CD4-positive, alpha-beta T cell treated with Interleukin-12 subunit alpha and Interleukin-12 subunit beta, for 1 hour (primary cell): ENCODE data around the gene TOP2B.

ENCODE experiments used
- DNase-seq: peaks from one replicate; pipeline ENCODE4 v3.0.0-alpha.2; 2020

Gene TOP2B, protein sequence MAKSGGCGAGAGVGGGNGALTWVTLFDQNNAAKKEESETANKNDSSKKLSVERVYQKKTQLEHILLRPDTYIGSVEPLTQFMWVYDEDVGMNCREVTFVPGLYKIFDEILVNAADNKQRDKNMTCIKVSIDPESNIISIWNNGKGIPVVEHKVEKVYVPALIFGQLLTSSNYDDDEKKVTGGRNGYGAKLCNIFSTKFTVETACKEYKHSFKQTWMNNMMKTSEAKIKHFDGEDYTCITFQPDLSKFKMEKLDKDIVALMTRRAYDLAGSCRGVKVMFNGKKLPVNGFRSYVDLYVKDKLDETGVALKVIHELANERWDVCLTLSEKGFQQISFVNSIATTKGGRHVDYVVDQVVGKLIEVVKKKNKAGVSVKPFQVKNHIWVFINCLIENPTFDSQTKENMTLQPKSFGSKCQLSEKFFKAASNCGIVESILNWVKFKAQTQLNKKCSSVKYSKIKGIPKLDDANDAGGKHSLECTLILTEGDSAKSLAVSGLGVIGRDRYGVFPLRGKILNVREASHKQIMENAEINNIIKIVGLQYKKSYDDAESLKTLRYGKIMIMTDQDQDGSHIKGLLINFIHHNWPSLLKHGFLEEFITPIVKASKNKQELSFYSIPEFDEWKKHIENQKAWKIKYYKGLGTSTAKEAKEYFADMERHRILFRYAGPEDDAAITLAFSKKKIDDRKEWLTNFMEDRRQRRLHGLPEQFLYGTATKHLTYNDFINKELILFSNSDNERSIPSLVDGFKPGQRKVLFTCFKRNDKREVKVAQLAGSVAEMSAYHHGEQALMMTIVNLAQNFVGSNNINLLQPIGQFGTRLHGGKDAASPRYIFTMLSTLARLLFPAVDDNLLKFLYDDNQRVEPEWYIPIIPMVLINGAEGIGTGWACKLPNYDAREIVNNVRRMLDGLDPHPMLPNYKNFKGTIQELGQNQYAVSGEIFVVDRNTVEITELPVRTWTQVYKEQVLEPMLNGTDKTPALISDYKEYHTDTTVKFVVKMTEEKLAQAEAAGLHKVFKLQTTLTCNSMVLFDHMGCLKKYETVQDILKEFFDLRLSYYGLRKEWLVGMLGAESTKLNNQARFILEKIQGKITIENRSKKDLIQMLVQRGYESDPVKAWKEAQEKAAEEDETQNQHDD (N-terminal part only)

DNA sequence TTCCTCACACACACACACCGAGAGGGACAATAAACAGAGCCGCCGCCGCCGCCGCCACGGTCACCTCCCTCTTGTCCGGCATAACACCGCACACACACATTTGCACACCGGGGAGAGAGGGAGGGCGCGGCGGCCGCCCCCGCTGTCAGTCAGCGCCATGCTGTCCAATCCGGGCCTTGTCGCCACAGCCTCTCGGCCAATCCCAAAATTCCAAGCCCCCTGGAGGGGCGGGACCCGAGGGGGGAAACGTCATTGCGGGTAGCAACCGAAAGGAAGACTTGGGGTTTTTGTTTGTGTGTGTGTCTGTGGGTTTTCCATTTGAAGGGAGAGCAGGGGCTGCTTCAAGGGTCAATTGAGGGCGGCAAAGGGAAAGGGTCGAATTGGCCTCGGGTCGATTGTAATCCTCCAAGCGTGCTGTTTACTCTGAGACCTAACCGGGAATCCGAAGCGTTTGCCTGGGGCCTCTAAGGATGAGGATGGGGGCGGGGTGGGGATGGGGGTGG lies at the start of gene TOP2B:
Gene TOP2B, minus strand, starts transcription at position 96 of the 503 bp plus-strand sequence. CDS start 610 bp downstream, outside the sequence.
- DNase-seq = peak; percentile 95

DNA sequence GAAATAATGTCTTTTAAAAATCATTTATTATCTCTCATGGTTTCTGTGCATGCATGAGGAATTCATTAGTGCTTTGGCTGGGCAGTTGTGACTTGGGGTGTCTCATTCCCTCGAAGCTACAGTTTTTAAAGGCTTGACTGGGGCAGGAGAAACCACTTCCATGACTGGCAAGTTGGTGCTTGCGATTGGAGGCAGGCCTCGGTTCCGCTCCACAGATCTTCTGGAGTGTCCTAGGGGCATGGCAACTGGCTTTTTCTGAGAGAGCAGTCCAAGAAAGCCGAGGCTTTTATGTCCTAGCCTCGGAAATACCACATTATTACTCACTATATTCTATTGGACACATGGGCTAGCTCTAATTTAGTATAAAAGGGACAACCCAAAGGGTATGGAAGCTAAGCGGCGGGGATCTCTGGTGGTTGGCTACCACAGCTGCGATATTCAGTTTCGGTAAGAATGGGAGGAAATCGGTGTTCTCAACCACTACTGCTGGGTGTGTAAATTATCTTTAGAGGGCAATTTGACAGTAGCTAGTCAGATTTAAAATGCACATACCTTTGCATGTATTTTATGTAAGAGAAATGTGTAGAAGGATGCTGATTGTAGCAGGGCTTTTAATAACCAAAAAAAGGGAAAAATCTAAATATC lies 48.8 kb upstream of the TOP2B start:
- DNase-seq = no peak

DNA sequence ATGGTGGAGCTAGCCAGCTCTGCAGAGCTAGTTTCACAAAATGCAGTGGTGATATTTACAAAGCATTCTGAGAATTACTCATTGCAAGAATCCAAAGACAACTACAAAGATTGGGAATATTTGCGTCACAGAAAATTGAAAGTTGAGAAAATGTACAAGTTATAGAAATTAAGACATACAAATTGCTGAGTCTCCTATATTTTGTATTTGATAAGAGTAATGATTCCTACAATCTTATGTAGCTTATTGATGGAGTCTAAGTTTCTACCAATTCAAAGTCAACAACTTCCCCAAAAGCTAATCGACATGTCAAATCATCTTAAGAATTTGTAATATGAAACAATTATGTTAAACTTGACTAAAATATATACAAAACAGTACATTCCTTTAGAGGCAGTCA lies 46.4 kb upstream of the TOP2B start:
- no peak for DNase-seq

DNA sequence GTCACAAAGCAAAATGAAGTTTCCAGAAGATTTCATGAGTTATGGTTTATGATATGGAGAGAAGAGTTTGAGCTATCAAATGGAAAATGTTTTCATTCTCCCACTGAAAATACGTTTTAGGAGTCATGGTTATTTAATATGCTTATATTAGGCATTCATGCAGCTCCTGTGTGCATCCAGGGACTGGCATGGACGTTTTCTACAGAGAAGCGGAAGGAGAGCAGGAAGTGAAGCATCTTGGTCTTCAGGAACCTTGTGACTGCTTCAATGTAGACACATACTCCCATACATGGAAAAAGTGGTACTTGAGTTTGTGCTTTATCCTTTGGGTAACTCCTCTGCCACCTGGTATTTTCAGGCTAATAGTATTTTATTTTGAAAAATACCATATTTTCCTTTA lies 43.3 kb upstream of the TOP2B start:
- DNase-seq = no peak

DNA sequence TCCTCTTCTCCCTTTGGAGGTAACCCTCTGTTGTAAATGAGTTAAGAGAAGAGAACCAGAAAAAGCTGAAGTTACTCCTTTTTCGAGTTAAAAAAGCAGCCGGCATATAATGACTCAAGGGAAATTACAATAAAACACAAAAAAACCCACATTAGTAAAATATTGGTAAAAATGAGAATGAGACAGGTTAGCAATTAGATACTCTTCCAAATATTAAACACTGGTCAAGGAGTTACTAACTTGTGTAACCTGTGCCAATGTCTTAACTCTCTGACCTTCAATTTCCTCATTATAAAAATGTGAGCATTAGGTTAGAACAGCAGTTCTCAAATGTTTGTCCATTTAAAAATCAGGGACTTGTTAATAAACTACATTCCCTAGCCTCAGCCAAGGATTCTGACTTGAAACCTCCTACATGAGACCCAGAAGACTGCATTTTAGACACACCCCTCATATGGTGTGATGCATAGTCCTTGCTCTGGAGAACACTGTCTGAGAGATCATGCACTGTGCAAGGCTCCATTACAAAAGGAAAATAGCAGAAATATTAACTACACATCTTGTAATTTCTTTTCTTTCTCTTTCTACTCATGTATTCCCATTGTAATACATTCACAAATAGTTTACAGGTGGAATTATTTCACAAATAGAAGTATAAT lies 42.7 kb upstream of the TOP2B start:
- DNase-seq = no peak

DNA sequence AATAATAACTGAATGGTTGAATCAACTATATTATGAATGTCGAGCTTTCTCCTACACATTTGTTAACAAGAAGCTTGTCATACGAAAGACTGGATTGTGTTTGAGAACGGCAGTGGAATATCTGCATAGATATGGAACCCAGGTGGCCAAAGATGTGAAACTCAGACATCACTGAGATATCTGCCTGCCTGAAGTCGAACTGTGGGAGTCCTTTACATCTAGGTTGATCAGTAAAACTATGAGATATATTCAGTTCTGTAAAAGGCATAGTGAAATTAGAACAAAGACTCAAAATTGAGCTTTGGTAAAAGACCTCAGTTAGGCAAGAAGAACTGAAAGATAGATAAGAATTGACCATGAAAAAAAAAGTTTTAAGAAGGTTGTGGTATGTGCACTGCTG lies 41.5 kb upstream of the TOP2B start:
- no peak for DNase-seq

DNA sequence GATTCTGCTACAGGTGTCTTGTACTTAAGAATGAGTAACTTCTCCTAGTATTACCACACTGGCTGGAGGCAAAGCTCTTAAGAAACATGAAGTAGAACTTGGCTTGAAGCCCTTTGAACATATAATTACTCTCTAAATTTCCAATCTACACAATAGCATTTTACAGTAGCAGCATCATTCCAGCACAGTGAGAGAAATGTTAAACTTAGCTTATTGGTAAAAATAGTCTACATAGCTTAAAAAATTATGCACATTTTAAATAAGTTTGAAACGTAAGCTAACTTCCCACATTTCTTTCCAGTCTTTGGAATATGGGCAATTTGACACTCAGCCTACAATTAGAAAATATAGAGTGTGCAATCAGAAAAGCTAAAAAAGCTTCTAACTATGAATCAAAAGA lies 32.8 kb upstream of the TOP2B start:
- DNase-seq = no peak

DNA sequence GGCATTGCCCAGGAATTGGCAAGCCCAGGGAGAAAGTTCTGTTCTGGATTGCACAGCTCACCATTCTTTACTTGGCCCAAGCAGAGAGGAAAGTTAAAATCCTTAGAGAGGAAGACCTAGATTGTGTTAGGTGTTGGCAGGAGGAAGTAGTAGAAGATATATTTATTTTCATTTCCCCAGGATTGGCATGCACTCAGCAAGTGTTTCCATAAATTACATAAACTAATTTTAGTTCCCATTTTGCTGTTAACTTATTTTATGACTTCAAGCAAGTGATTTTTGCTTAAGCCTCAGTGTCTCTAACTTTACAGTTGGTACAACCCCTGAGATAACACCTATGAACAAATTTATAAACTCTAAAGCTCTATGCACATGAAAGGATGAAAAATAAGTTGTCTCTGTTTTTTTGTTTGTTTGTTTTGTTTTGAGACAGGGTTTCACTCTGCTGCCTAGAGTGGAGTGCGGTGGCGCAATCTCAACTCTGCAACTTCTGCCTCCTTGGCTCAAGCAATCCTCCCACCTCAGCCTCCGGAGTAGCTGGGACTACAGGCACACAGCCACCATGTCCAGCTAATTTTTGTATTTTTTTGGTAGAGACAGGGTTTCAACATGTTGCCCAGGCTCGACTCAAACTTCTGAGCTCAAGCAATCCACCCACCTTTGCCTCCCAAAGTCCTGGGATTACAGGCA lies 31.2 kb upstream of the TOP2B start:
- no peak for DNase-seq

DNA sequence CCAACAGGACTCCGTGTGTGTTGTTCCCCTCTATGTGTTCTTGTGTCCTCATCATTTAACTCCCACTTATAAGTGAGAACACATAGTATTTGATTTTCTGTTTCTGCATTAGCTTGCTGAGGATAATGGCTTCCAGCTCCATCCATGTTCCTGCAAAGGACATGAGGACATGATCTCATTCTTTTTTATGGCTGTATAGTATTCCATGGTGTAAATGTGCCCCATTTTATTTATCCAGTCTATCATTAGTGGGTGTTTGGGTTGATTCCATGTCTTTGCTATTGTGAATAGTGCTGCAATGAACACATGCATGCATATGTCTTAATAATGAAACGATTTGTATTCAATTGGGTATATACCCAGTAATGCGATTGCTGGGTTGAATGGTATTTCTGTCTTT lies 28.5 kb upstream of the TOP2B start:
- no peak for DNase-seq

DNA sequence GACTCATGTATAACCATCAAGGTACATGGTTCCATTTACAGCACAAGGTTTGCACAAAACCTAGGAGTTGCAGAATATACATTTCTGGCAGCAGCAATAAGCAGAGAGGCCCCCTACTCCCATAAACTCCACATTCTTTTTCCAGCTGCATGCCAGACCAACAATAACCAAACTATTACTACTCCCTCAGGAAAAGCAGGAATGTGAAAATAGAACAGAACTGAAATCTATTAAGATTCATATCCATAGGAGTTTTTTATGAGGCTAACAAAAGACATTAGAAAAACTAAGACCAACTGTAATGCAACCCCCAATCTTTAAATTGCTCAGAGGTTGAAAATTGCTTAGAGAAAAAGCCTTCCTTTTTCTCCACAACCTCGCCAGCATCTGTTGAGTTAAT lies 27.6 kb upstream of the TOP2B start:
- no peak for DNase-seq

DNA sequence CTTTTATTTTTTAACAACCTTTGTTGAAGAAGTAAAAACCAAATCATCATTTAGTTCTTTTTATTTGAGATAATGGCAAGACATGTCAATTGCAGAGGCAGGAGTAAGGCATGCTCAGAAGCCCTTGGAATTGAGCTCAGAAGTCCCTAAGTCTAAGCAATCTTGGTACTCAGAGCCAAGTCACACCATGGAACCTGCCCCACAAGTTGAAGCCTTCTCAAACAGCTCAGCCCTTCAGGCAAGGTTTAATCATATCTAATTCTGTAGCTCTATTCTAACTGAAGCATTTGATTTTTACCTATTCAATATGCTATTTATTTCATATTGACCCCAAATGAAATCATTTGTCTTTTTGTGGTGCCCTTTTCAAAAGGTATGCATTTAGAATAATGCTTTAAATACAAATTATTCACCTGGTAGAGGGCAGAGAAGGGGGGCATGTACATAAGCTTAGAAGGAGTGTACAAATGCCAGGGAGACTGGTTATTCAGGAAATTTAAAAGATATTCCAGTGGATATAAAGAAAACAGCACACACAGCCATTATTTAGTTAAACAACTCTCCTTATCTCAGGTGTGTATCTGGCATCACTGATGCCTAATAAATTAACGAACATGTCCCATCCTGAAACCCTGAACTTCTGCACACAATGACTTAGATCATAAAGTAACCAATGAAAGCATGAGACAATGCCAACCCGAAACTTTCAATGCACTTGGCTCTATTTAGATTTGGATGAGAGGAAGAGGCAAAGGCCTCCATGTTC lies 26.2 kb upstream of the TOP2B start:
- DNase-seq = no peak

DNA sequence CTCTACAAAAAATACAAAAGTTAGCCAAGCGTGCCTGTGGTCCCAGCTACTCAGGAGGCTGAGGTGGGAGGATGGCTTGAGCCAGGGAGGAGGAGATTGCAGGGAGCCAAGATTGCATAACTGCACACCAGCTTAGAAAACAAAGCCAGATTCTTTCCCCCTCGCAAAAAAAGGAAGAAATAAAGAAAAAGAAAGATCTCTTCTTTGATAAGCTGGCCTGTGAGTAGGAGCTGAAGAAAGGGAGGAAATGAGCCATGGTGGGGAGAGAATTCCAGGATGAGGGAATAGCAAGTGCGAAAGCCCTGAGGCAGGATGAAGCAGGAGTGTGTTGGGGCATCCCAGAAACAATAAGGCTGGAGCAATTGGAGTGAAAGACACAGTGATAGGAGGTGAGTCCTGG lies 24.5 kb upstream of the TOP2B start:
- DNase-seq = no peak

DNA sequence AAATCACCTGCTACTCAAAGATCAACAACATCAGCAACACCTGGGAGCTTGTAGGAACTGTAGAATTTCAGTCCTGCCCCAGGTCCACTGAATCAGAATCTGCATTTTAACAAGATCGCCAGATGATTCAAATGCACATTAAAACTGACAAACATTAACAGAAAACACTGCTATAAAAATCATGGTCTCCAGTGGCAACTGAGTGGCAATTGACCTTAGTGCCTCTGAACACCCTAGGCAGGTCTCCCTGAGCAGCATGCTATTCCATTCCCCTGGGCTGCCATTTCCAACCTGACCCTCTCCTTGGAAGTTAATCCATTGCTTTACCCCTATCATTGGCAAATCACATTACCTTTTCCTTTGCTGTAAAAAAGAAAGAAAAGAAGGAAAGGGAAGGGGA lies 23.0 kb upstream of the TOP2B start:
- DNase-seq = no peak

DNA sequence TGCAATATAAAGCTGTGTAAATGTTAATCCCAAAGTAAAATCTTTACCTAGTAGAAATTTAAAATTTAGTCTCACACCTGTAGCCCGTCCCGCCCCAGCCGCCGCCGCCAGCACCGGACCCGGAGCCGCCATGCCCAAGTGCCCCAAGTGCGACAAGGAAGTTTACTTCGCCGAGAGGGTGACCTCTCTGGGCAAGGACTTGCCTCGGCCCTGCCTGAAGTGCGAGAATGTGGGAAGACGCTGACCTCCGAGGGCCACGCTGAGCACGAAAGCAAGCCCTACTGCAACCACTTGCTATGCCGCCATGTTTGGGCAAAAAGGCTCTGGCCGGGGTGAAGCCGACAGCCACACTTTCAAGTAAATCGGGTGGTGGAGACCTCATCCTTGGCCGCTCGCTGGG lies 22.1 kb upstream of the TOP2B start:
- no peak for DNase-seq

DNA sequence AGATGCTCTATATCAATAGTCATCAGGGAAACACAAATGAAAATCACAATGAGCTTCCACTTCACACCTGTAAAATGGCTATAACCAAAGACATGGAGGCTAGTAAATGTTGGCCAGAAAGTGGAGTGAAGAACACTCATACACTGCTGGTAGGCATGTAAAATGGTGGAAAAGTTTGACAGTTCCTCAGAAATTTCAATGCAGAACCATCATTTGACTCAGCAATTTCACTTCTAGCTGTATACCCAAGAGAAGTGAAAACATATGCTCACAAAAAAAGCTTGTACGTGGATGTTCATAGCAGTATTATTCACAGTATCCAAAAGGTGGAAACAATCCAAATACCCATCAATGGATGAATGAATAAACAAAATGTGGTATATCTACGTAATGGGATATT lies 19.2 kb upstream of the TOP2B start:
- no peak for DNase-seq

DNA sequence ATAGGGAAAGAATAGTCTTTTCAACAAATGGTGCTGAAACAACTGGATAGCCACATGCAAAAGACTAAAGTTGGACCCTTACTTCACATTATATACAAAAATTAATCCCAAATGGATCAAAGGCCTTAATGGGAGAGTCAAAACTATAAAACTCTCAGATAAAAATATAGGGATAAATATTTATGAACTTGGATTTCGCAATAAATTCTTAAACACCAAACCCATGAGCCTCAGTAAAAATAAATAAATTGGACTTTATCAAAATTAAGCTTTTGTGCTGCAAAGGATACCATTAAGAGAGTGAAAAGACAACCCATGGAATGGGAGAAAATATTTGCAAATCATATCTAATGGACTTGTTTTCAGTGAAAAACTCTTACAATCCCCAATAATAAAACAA lies 18.7 kb upstream of the TOP2B start:
- DNase-seq = no peak

DNA sequence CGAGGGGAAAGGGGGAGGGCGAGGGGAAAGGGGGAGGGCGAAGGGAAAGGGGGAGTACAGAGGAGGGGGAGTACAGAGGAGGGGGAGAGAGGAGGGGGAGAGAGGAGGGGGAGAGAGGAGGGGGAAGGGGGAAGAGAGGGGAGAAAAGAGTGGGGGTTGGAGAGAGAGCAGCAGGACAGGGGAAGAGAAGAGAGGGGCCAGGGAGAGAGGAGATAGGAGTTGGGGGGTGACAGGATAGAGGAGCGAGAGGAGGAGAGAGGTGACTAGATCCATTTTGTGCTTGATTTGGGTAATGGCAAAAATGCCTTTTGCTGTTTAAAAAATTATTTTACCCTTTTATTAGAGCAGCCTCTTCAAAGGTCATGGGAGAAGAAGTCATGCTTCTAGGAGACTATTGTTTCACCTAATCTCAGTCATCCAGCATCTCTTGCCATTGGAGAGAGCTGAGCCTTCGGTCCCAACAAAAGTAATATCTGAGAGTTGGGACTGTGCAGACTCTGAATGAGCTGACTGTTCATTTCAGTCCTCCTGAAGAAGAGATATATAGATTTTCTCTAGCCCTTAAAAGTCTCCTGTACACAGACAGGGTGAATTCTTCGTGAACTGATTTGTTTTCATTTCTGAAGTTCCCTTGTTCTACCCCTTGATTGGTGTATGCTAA lies 15.1 kb upstream of the TOP2B start:
- DNase-seq = no peak

DNA sequence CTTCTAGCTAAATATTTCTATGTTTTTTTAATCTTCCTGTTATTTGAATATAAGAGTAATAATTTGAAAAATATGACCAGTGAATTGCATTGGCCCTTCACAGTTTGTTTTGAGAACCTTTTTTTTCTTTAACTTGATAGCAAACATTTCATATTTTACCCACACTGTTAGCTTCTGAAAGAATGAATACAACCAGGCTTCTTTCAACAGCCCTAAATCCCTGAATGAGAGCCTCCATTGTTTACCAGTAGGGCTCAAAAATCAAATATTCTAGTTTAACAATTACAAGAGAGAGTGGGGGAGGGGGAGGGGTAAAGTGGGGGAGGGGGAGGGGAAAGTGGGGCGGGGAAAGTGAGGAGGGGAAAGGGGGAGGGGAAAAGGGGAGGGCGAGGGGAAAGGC lies 14.5 kb upstream of the TOP2B start:
- no peak for DNase-seq

DNA sequence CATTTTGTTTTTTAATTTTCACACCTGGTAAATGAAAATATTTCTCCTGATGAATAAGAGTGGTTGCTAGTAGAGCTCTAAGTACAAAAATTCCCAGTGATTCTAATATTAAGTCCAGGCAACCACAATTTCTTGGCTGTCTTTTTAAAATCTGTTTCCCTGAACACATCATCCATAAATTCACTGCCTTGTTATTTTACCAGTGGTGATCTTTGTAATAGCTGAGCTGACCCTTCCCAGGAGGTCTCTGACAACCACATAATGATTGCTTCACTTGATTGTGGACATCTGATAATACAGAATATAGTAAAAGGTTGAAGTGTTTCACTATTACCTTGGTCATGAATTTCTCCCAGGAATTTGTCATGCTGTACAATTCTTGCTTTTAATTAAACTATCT lies 13.9 kb upstream of the TOP2B start:
- no peak for DNase-seq

DNA sequence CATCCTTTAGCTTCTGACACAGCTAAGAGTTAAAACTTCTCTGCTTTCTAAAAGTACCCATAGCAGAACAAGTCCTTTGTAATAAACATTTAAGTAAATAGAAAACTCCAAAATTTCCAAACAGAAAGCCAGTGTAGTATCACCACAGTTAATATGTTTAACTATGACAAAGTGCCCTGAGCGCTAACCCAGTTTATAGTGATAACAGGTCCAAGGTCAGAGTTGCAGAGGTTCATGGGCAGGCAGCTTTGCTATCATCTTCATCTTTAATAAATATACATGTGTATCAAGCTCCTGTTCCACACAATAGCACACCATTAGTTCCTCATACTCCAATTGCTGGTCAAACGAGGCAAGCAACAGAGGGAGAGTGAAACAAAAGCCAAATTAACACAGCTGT lies 12.4 kb upstream of the TOP2B start:
- no peak for DNase-seq
